AG09319 (cell line): ENCODE measurements around the gene CTIF.

Experiments
- DNase-seq: peaks from one replicate; pipeline ENCODE4 v3.0.0-alpha.2; 2010; ENCODE audit warnings: low read depth; ENCODE audit errors: extremely low read depth
- CTCF ChIP-seq: IDR thresholded peaks from 2 replicates; pipeline ENCODE4 v1.5.1; 2011; ENCODE audit warnings: low read depth, mild to moderate bottlenecking, inconsistent platforms, low read length, moderate library complexity

The CTIF gene

GRCh38 chr18:48776641-48777025 is 237.8 kb downstream of the CTIF start:
- DNase-seq, result no peak
- no peak for TF ChIP-seq CTCF

- DNase-seq, result no peak
- TF ChIP-seq CTCF, result peak; percentile 75
These were observed 238.4 kb downstream of the CTIF start for GRCh38 chr18:48777026-48777743.

GRCh38 chr18:48777744-48778116 is 238.9 kb downstream of the CTIF start:
- peak; percentile 1; the same call in 1 of the 2 replicates for TF ChIP-seq CTCF
- no peak for DNase-seq

- no peak for TF ChIP-seq CTCF
These were observed 239.6 kb downstream of the CTIF start for GRCh38 chr18:48778344-48779011.

GRCh38 chr18:48779462-48779861 is 240.6 kb downstream of the CTIF start:
- no peak for TF ChIP-seq CTCF
- no peak for DNase-seq

More at GRCh38 chr18:48778344-48779011, 239.6 kb downstream of the CTIF start:
- no peak for DNase-seq

GRCh38 chr18:48780201-48780912 is 241.5 kb downstream of the CTIF start:
- TF ChIP-seq CTCF, result no peak

GRCh38 chr18:48780913-48781162 is 242.0 kb downstream of the CTIF start:
- TF ChIP-seq CTCF, result no peak
- DNase-seq, result no peak

More at GRCh38 chr18:48780201-48780912, 241.5 kb downstream of the CTIF start:
- DNase-seq, result no peak
